ENCODE results near the gene SLC7A11. TPM values are rescaled to one million over a fixed set of nuclear protein-coding genes. Genes with fewer than 3 reads are reported as not detected.

Gene SLC7A11
- total and polyA plus RNA-seq, 10 of the 15 experiments (the other 5 are each of a cell fraction or from before 2014, with no cell fraction given) = 1.6 to 9.8 (median 3.5) TPM

DNA sequence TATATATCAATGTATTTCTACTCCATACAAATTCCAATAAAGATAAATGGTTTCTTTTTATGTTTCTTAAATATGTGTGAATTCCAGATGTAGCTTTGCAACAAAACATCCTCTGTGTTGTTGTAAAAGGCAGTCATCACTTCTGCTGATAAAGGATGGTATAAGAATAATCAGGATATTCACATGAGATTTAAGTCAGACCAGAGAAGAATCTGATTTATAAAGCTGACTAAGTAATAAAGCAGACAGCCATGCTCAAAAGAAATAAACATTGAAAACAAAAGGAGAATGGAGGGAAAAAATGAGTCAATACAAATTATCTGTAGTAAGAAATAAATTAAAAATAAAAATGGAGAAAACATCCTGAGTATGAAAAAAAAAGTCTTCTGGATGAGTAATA, 27.0 kb upstream of the SLC7A11 start (continued):
- TF ChIP-seq, protein P1, sequence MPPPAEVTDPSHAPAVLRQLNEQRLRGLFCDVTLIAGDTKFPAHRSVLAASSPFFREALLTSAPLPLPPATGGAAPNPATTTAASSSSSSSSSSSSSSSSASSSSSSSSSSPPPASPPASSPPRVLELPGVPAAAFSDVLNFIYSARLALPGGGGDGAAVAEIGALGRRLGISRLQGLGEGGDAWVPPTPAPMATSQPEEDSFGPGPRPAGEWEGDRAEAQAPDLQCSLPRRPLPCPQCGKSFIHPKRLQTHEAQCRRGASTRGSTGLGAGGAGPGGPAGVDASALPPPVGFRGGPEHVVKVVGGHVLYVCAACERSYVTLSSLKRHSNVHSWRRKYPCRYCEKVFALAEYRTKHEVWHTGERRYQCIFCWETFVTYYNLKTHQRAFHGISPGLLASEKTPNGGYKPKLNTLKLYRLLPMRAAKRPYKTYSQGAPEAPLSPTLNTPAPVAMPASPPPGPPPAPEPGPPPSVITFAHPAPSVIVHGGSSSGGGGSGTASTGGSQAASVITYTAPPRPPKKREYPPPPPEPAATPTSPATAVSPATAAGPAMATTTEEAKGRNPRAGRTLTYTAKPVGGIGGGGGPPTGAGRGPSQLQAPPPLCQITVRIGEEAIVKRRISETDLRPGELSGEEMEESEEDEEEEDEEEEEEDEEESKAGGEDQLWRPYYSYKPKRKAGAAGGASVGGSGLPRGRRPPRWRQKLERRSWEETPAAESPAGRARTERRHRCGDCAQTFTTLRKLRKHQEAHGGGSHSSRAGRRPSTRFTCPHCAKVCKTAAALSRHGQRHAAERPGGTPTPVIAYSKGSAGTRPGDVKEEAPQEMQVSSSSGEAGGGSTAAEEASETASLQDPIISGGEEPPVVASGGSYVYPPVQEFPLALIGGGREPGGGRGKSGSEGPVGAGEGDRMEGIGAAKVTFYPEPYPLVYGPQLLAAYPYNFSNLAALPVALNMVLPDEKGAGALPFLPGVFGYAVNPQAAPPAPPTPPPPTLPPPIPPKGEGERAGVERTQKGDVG (CRISPR knock-in tag; IDR thresholded peaks at IDR 0.05) = no peak
- no peak for TF ChIP-seq BACH1 (IDR thresholded peaks at IDR 0.05; ENCODE audit: borderline replicate concordance)
- TF ChIP-seq, protein P2, sequence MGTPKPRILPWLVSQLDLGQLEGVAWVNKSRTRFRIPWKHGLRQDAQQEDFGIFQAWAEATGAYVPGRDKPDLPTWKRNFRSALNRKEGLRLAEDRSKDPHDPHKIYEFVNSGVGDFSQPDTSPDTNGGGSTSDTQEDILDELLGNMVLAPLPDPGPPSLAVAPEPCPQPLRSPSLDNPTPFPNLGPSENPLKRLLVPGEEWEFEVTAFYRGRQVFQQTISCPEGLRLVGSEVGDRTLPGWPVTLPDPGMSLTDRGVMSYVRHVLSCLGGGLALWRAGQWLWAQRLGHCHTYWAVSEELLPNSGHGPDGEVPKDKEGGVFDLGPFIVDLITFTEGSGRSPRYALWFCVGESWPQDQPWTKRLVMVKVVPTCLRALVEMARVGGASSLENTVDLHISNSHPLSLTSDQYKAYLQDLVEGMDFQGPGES (IDR thresholded peaks at IDR 0.05) = no peak

DNA sequence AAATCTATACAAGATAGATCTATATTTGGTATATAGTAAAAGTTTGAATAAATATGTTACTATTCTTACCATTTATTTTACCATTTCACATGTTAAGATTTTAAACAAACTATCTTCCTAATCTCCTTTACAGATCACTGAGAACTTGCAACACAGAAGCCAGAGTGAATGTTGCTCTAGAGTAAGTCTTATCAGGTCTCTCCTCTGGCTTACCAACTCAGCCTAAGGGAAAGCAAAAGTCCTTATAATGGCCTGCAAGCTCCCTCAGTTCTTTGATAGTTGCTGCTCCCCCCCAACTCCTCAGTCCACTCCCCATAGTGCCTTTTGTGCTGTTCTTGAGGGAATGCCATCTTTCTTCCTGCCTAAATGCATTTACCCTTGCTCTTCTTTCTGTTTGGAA, 25.7 kb upstream of the SLC7A11 start:
- ChIA-PET POLR2A (no interaction called here), RAD21 (ENCODE audit: unreplicated experiment) (no interaction called here), SMC1A (ENCODE audit: uncharacterized antibody, unreplicated experiment) (no interaction called here), CTCF (no interaction called here)
- ATAC-seq = no peak
- H3K4me2 ChIP-seq (ENCODE audit: control insufficient read depth, insufficient read depth) = no peak overlapping the region
- H3K27me3 ChIP-seq (replicated peaks in 1 of 2; ENCODE audit: control insufficient read depth in 2 of 2, insufficient read depth in 2 of 2, low read length in 1 of 2) = no peaks in the 10 kb centered on the region
- FAIRE-seq = no peak
- H3K36me3 ChIP-seq (ENCODE audit: control insufficient read depth in 2 of 2, insufficient read depth in 2 of 2, low read length in 1 of 2) = no peaks in the 10 kb centered on the region
- H3K9me3 ChIP-seq (replicated peaks; ENCODE audit: control insufficient read depth, insufficient read depth, low read length) = no peaks in the 10 kb centered on the region
- no peak for DNase-seq (ENCODE audit: low read depth, low spot score)
- intact Hi-C loops (cut with micrococcal nuclease; ENCODE audit: unreplicated experiment) (loop anchor here (2.0 kb wide), 1 partner anchor 25 kb away; no protein-coding TSS in a partner anchor), in situ Hi-C loops (cut with MboI) (no loop called here)
- no peak overlapping the region for H3K9ac ChIP-seq (ENCODE audit: control insufficient read depth, insufficient read depth, low read length)
- TF ChIP-seq SP1 (IDR thresholded peaks at IDR 0.05; ENCODE audit: low read depth, low read length) = no peak
- no TSS peak for BruUV-seq (replicated peaks)
- no peaks in the 10 kb centered on the region for H3K79me2 ChIP-seq (ENCODE audit: control insufficient read depth, insufficient read depth, low read length)
- no peaks in the 10 kb centered on the region for H4K20me1 ChIP-seq (ENCODE audit: control insufficient read depth, insufficient read depth)
- no peaks in the 10 kb centered on the region for H3K4me1 ChIP-seq (ENCODE audit: control insufficient read depth, insufficient read depth, low read length)
- no peak overlapping the region for H3K27ac ChIP-seq (ENCODE audit: control insufficient read depth, insufficient read depth)
- no peak overlapping the region for H3K4me3 ChIP-seq
- H2AFZ ChIP-seq (ENCODE audit: control insufficient read depth, low read depth, low read length) = no peak overlapping the region
